Endothelial cell of umbilical vein (primary cell): ENCODE measurements around the gene MRPS27.

Source experiments
- CTCF ChIP-seq, 2 donors: IDR thresholded peaks; 1 replicate in 1 of 2; 2 replicates in 1 of 2; pipeline ENCODE4 v1.5.1; 2011; ENCODE audit warnings: low read length in 2 of 2, mild to moderate bottlenecking in 2 of 2, moderate library complexity in 2 of 2, control low read depth in 1 of 2, inconsistent platforms in 1 of 2, low read depth in 1 of 2; ENCODE audit not compliant: insufficient read depth in 1 of 2; ENCODE audit errors: extremely low read depth in 1 of 2
- EZH2 ChIP-seq: IDR thresholded peaks from 2 replicates; pipeline ENCODE4 v1.6.1; 2012; ENCODE audit warnings: borderline replicate concordance, low read depth, mild to moderate bottlenecking, moderate library complexity, low read length, inconsistent platforms; ENCODE audit not compliant: severe bottlenecking
- POLR2A ChIP-seq: IDR thresholded peaks from 2 replicates; pipeline ENCODE4 v1.6.1; 2012; ENCODE audit warnings: low read depth, mild to moderate bottlenecking, control low read depth, low read length

GRCh38 chr5:72284559-72285423 is 35.2 kb downstream of the MRPS27 start:
- TF ChIP-seq EZH2 (no peak), CTCF (IDR thresholded peaks at IDR 0.05; ENCODE audit: extremely low read depth in 1 of 2, insufficient read depth in 1 of 2, low read depth in 1 of 2, low read length in 2 of 2) (no peak), POLR2A (no peak)
